Measurements from ENCODE around the gene PFKP. TPM values are rescaled to one million over a fixed set of nuclear protein-coding genes. Genes with fewer than 3 reads are reported as not detected.

Gene PFKP
- total RNA-seq, 4 donors from 2014 or later: 64.3 to 261 (median 107) TPM

- no peak for ATAC-seq
- 74 to 75% methylated on average over 4 to 6 of the region's 6 CpGs for WGBS, 2 donors (ENCODE audit: low coverage in 1 of 2)
- H3K4me1 ChIP-seq: peaks cover 0 to 18% (median 8%) of the 10 kb centered on the region in 3 donors
- no peaks in the 10 kb centered on the region for H3K27me3 ChIP-seq
- no peaks in the 10 kb centered on the region for H3K9me3 ChIP-seq
- TF ChIP-seq EP300 (IDR thresholded peaks at IDR 0.05): no peak
- no peak for TF ChIP-seq POLR2A (IDR thresholded peaks at IDR 0.05)
- TF ChIP-seq, protein P1, sequence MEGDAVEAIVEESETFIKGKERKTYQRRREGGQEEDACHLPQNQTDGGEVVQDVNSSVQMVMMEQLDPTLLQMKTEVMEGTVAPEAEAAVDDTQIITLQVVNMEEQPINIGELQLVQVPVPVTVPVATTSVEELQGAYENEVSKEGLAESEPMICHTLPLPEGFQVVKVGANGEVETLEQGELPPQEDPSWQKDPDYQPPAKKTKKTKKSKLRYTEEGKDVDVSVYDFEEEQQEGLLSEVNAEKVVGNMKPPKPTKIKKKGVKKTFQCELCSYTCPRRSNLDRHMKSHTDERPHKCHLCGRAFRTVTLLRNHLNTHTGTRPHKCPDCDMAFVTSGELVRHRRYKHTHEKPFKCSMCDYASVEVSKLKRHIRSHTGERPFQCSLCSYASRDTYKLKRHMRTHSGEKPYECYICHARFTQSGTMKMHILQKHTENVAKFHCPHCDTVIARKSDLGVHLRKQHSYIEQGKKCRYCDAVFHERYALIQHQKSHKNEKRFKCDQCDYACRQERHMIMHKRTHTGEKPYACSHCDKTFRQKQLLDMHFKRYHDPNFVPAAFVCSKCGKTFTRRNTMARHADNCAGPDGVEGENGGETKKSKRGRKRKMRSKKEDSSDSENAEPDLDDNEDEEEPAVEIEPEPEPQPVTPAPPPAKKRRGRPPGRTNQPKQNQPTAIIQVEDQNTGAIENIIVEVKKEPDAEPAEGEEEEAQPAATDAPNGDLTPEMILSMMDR (IDR thresholded peaks at IDR 0.05): no peak
- TF ChIP-seq POLR2AphosphoS5 (IDR thresholded peaks at IDR 0.05): no peak
- H3K36me3 ChIP-seq: no peaks in the 10 kb centered on the region
- H3K4me3 ChIP-seq: no peak overlapping the region
- no peak overlapping the region for H3K27ac ChIP-seq
These were observed 4.7 kb upstream of the PFKP start for GRCh38 chr10:3062502-3063186.

GRCh38 chr10:3064423-3064822 lies 2.9 kb upstream of the PFKP start:
- TF ChIP-seq POLR2A (IDR thresholded peaks at IDR 0.05): no peak
- WGBS, 2 donors (ENCODE audit: low coverage in 1 of 2): 100% methylated on average over 1 of the region's 2 CpGs; no CpG with 5 or more reads in 1 of the 2 donors
- Histone ChIP-seq H3K4me1 (peaks cover 0 to 23% (median 11%) of the 10 kb centered on the region in 3 donors), H3K27ac (no peak overlapping the region), H3K4me3 (no peak overlapping the region), H3K27me3 (no peaks in the 10 kb centered on the region), H3K36me3 (no peaks in the 10 kb centered on the region), H3K9me3 (no peaks in the 10 kb centered on the region)
- no peak for ATAC-seq

- 66 to 100% methylated on average over 2 to 3 of the region's 8 CpGs for WGBS, 2 donors (ENCODE audit: low coverage in 1 of 2)
- TF ChIP-seq EP300 (IDR thresholded peaks at IDR 0.05) (no peak), POLR2AphosphoS5 (IDR thresholded peaks at IDR 0.05) (no peak), POLR2A (IDR thresholded peaks at IDR 0.05) (no peak)
- TF ChIP-seq, protein P1 (IDR thresholded peaks at IDR 0.05): no peak
- ATAC-seq: no peak
These were observed 1.7 kb upstream of the PFKP start for GRCh38 chr10:3065622-3066021.

DNA sequence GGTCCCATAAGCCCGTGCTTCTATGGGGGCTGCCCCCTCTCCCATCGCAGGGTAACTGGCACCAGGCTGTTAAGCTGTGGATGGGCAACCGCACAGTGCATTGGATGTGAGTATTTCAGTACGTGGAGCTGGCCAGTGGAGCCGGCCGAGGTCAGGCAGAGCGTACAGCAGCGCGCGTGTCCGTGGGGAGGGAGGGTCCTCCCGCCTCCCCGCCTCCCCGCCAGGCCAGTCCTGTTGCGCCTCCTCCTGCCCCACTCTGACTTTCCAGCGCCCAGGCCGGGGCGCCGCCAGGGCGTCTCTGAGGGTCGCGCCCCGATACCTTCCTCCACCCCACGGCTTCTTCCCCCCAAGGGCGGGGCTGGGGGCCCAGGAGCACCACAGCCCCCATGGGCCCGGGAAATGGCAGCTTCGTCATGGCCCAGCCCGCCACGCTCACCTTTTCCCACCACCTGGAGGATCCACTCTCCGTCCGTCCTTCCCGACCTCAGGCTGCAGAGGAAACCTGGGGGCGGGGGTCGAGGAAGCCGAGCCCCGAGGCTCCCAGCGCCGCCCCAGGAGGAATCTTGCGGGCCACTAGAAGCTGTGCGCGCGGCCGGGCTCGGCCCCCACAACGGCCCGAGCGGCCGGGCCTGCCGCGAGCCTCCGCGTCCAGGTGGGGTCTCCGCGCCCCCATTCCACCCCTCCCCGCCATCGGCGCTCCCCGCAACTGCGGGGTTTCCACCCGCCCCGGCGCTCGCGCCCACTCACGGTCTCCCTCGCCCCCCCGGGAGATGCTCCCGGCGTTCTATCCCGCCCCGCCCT lies 831 bp upstream of the PFKP start:
- Histone ChIP-seq H3K4me1 (peaks cover 0 to 43% (median 12%) of the 10 kb centered on the region in 3 donors), H3K4me3 (peak overlapping the region; percentile 74 to 91), H3K9me3 (no peaks in the 10 kb centered on the region), H3K36me3 (no peaks in the 10 kb centered on the region), H3K27ac (peak overlapping the region in 3 of 4 donors; percentile 77 to 90 (median 88)), H3K27me3 (no peaks in the 10 kb centered on the region)
- TF ChIP-seq, protein P1 (IDR thresholded peaks at IDR 0.05): peak in 1 of 4 experiments; percentile 38
- TF ChIP-seq EP300 (IDR thresholded peaks at IDR 0.05): no peak
- no peak for TF ChIP-seq POLR2AphosphoS5 (IDR thresholded peaks at IDR 0.05)
- no peak for TF ChIP-seq POLR2A (IDR thresholded peaks at IDR 0.05)
- WGBS, 2 donors (ENCODE audit: low coverage in 1 of 2): 0 to 27% methylated on average over 1 to 6 of the region's 71 CpGs
- ATAC-seq: no peak

More at GRCh38 chr10:3065622-3066021, 1.7 kb upstream of the PFKP start:
- Histone ChIP-seq H3K27me3 (no peaks in the 10 kb centered on the region), H3K4me3 (no peak overlapping the region), H3K9me3 (no peaks in the 10 kb centered on the region), H3K27ac (peak overlapping the region in 2 of 4 donors; percentile 88 to 90), H3K4me1 (peaks cover 0 to 35% (median 12%) of the 10 kb centered on the region in 3 donors), H3K36me3 (no peaks in the 10 kb centered on the region)

DNA sequence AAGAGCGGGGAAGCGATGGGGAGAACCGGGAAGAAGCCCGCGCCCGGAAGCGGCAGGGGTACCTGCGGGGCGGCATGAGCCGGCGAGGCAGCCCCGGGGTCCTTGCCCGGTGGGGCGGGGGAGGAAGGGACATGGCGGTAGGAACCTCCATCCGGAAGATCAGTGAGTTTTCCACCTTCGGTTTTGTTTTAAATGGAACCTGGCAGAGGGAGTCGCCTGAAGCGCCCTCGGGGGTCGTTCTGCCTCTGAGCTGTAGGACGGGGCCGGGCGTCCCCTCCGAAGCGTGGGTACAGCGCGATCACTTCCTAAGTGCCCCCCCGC lies 471 bp downstream of the PFKP start:
- no peaks in the 10 kb centered on the region for H3K27me3 ChIP-seq
- ATAC-seq: no peak
- H3K9me3 ChIP-seq: no peaks in the 10 kb centered on the region
- peaks cover 0 to 56% (median 12%) of the 10 kb centered on the region in 3 donors for H3K4me1 ChIP-seq
- H3K36me3 ChIP-seq: peaks cover 0 to 4% of the 10 kb centered on the region in 2 donors
- WGBS, 2 donors (ENCODE audit: low coverage in 1 of 2): 0 to 5% methylated on average over 12 to 24 of the region's 29 CpGs
- TF ChIP-seq EP300 (IDR thresholded peaks at IDR 0.05) (no peak), POLR2AphosphoS5 (IDR thresholded peaks at IDR 0.05) (no peak), POLR2A (IDR thresholded peaks at IDR 0.05) (no peak)
- TF ChIP-seq, protein P1 (IDR thresholded peaks at IDR 0.05): no peak
- H3K27ac ChIP-seq: peak overlapping the region; percentile 35 to 90 (median 82)
- peak overlapping the region; percentile 74 to 91 for H3K4me3 ChIP-seq
